HepG2 (cell line): ENCODE data around the gene ERICH6.

Source experiments
- ATF2 ChIP-seq: sonication (generic); formaldehyde crosslinking; IDR thresholded peaks from 2 replicates; pipeline ENCODE4 v1.4.0; 2020; ENCODE audit warnings: missing genetic modification reagents
- CBX2 ChIP-seq, 2 experiments: fragments of 200-600 bp in 1 of 2; sonication (generic); formaldehyde crosslinking in 1 of 2; IDR thresholded peaks; 2 replicates each; pipeline versions ENCODE4 v1.7.0 to v1.8.1; 2018 to 2022; ENCODE audit warnings: low read depth in 2 of 2, low read length in 1 of 2, mild to moderate bottlenecking in 1 of 2, missing genetic modification reagents in 1 of 2
- CHCHD3 ChIP-seq: sonication (generic); formaldehyde crosslinking; IDR thresholded peaks from 2 replicates; pipeline ENCODE4 v1.8.0; 2022; ENCODE audit warnings: mild to moderate bottlenecking, missing genetic modification reagents, moderate library complexity
- NCOA5 ChIP-seq: sonication (generic); formaldehyde crosslinking; IDR thresholded peaks from 2 replicates; pipeline ENCODE4 v1.4.0; 2020; ENCODE audit warnings: missing genetic modification reagents
- PBX3 ChIP-seq: sonication (generic); formaldehyde crosslinking; IDR thresholded peaks from 2 replicates; pipeline ENCODE4 v1.8.1; 2023; ENCODE audit warnings: missing genetic modification reagents, inconsistent platforms, borderline replicate concordance
- ZBTB14 ChIP-seq: sonication (generic); formaldehyde crosslinking; IDR thresholded peaks from 2 replicates; pipeline ENCODE4 v1.4.0; 2020; ENCODE audit warnings: missing genetic modification reagents
- ZBTB25 ChIP-seq: IDR thresholded peaks from 2 replicates; pipeline ENCODE4 v1.6.1; 2018; ENCODE audit warnings: missing genetic modification reagents
- ZNF18 ChIP-seq: sonication (generic); formaldehyde crosslinking; IDR thresholded peaks from 2 replicates; pipeline ENCODE4 v1.8.0; 2022; ENCODE audit warnings: mild to moderate bottlenecking, missing genetic modification reagents; ENCODE audit not compliant: insufficient replicate concordance
- ZNF263 ChIP-seq: sonication (generic); formaldehyde crosslinking; IDR thresholded peaks from 2 replicates; pipeline ENCODE4 v1.4.0; 2020; ENCODE audit warnings: missing genetic modification reagents

GRCh38 chr3:150623945-150624344 lies 79.8 kb downstream of the ERICH6 start:
- TF ChIP-seq ZBTB14 (CRISPR knock-in tag) (no peak), CHCHD3 (CRISPR knock-in tag) (no peak), NCOA5 (CRISPR knock-in tag) (no peak), PBX3 (no peak), ZNF18 (CRISPR knock-in tag) (no peak), ZBTB25 (CRISPR knock-in tag) (no peak), ATF2 (CRISPR knock-in tag) (no peak), CBX2 (IDR thresholded peaks at IDR 0.05; ENCODE audit: low read depth, low read length) (no peak), CBX2 (CRISPR knock-in tag; IDR thresholded peaks at IDR 0.05; ENCODE audit: low read depth) (no peak), ZNF263 (CRISPR knock-in tag) (no peak)
